ENCODE results near the gene ACTN4.

GRCh38 chr19:38653028-38653571 lies 5.7 kb downstream of the ACTN4 start:
- TF ChIP-seq CTCF (conservative IDR thresholded peaks at IDR 0.05) = no peak
- no peak for TF ChIP-seq ZFX (IDR thresholded peaks at IDR 0.05)

Measured in C4-2B (cell line).